ENCODE measurements around the gene NUP210. TPM values are rescaled to one million over a fixed set of nuclear protein-coding genes. Genes with fewer than 3 reads are reported as not detected.
A peak's percentile ranks its signal among the peaks of the same experiment; 100 is the strongest.

The NUP210 gene
- total RNA-seq, 1 experiment from 2014 or later: 40.1 TPM

DNA sequence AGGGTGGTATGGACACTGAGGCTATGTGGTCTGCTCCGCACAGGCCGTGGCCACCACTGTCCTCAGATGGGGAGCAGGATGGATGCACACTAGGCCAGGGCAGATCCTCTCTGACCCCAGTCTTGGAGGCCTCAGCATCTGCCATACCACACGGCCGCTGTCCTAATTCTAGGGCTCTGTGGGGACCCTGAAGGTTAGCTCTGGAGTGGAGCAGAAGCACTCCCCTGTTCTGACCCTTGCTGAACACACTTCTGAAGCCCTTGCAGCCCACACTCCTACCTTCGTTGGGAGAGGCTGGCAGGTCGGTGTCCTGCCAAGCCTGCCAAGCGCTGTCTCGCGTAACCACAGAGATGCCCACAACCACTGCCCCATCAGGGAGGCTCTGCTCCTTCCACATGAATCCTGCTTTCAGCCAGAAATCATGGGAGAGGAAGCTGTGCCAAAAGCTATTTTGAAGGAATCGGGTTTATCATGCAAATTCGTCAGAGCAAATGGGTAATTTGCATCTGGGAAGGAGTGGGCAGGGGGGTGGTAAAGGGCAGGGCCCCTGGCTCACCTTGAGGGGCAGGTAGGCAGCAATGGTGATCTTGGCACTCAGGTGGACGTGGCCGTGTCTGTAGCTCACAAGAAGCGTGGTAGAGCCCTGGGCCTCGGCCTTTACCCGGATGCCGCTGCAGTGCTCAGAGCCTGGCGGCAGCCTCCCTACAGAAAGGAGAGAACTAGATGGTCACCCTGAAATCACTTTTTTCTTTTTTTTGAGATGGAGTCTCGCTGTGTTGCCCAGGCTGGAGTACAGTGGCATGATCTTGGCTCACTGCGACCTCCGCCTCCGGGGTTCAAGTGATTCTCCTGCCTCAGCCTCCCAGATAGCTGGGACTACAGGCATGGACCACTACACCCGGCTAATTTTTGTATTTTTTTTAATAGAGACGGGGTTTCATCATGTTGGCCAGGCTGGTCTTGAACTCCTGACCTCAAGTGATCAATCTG, 54.4 kb downstream of the NUP210 start:
- H3K36me3 ChIP-seq (replicated peaks; ENCODE audit: control insufficient read depth, insufficient read depth, low read length): peaks cover 22% of the 10 kb centered on the region
- no peaks in the 10 kb centered on the region for H3K27me3 ChIP-seq (ENCODE audit: control insufficient read depth, insufficient read depth, low read length)
- peak; percentile 79 for DNase-seq
- H3K4me3 ChIP-seq (ENCODE audit: insufficient read depth, low read depth, low read length): no peak overlapping the region

DNA sequence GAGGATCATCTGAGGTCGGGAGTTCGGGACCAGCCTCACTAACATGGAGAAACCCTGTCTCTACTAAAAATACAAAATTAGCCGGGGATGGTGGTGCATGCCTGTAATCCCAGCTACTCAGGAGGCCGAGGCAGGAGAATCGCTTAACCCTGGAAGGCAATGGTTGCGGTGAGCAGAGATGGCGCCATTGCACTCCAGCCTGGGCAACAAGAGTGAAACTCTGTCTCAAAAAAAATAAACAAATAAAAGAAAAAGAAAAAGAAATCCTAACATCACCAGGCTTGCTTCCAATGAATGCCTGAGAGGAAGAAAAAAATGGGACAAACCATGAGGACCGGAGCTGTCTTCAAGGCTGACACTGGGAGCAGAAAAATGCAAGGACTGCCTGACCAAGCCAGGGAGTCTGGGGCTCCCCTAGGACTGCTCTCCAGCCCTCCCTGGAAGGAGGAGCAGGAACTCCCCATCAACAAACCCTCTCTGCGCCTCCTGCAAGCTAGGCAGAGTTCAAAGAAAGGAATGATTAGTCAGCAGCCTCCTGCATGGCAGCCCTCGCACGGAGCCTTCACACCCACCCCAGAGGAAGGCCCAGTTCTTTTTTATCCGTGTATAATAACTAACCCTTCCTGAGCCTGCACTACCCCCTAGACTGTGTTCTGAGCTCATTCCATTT, 55.4 kb downstream of the NUP210 start:
- H3K36me3 ChIP-seq (replicated peaks; ENCODE audit: control insufficient read depth, insufficient read depth, low read length): peaks cover 22% of the 10 kb centered on the region
- H3K4me3 ChIP-seq (ENCODE audit: insufficient read depth, low read depth, low read length): no peak overlapping the region
- DNase-seq: peak; percentile 60
- H3K27me3 ChIP-seq (ENCODE audit: control insufficient read depth, insufficient read depth, low read length): no peaks in the 10 kb centered on the region

DNA sequence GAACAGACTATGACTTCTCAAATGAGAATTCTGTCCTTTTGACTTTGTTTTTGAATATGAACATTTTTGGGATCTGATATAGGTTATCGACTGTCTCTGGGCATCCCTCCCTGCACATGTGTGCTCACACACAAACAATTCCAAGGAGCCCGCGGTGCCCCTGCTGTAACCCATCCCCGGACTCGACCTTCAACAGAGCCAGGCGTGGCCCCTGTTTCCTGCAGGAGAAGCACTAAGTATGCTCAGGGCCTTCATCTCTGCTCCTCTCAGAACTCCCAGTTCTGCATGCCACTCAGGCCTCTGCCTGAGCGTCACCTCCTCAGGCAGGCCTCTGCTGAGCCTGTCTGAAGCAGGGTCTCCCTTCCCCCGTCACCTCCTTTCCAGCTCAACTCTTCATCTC, 57.6 kb downstream of the NUP210 start:
- Histone ChIP-seq H3K36me3 (replicated peaks; ENCODE audit: control insufficient read depth, insufficient read depth, low read length) (peaks cover 28% of the 10 kb centered on the region), H3K4me3 (ENCODE audit: insufficient read depth, low read depth, low read length) (no peak overlapping the region), H3K27me3 (ENCODE audit: control insufficient read depth, insufficient read depth, low read length) (no peaks in the 10 kb centered on the region)
- no peak for DNase-seq

DNA sequence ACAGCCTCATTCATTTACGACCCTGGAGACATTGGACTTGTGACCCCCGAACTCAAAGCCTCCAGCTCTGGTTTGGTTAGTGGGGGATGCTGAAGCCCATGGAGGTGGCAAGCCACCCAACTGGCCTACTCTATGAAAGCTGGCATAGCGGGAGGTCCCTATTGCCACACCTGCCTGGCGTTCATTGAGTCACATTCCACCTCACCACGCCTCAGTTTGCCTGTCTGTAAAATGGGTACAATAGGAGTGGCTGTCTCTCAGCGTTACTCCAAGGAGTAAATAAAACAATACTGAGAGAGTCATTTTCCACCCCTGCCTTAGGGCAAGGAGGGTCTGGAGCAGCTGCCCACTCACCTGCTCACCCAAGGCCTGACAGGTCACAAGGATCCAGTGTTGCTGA, 60.2 kb downstream of the NUP210 start:
- no peak overlapping the region for H3K4me3 ChIP-seq (ENCODE audit: insufficient read depth, low read depth, low read length)
- H3K36me3 ChIP-seq (replicated peaks; ENCODE audit: control insufficient read depth, insufficient read depth, low read length): peaks cover 35% of the 10 kb centered on the region
- H3K27me3 ChIP-seq (ENCODE audit: control insufficient read depth, insufficient read depth, low read length): no peaks in the 10 kb centered on the region
- no peak for DNase-seq

DNA sequence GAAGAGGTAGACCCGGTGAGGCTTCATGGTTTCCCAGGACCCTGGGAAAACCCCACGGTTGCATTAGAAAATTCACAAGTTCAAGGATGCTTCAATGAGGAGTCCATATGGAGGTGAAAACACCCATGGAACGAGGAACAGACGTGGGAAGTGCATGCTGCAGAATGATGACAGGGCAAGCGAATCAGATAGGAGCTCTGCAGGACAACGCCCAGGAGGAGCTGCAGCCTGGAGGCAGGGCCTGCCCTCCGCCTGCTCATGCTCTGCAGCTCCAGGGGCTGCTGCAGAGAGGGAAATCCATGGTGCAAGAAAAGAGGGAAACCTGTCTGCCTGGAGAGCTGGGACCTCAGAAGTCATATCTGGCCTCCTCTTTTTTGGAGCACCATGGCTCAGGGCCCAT, 61.5 kb downstream of the NUP210 start:
- H3K36me3 ChIP-seq (replicated peaks; ENCODE audit: control insufficient read depth, insufficient read depth, low read length): peaks cover 32% of the 10 kb centered on the region
- H3K4me3 ChIP-seq (ENCODE audit: insufficient read depth, low read depth, low read length): no peak overlapping the region
- no peak for DNase-seq
- no peaks in the 10 kb centered on the region for H3K27me3 ChIP-seq (ENCODE audit: control insufficient read depth, insufficient read depth, low read length)

DNA sequence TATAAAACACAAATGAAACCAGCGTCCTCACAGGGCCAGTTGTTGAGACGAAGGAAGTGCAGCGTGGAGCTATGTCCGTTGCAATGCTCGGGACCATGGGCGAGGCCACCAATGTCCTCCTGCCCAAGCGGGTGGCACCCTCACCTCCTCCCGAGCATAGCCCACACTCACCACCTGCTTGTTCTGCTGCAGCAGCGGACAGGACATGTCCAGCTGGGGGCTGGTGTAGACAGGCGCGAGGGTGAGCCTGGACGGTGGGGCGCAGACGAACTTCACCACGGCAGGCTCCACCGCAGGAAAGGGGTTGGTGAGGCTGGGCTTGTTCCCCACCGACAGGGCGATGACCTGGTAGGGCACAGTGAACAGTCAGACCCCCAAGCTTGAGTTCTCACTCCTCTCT, 62.1 kb downstream of the NUP210 start:
- H3K36me3 ChIP-seq (replicated peaks; ENCODE audit: control insufficient read depth, insufficient read depth, low read length): peaks cover 32% of the 10 kb centered on the region
- no peaks in the 10 kb centered on the region for H3K27me3 ChIP-seq (ENCODE audit: control insufficient read depth, insufficient read depth, low read length)
- DNase-seq: no peak
- no peak overlapping the region for H3K4me3 ChIP-seq (ENCODE audit: insufficient read depth, low read depth, low read length)

DNA sequence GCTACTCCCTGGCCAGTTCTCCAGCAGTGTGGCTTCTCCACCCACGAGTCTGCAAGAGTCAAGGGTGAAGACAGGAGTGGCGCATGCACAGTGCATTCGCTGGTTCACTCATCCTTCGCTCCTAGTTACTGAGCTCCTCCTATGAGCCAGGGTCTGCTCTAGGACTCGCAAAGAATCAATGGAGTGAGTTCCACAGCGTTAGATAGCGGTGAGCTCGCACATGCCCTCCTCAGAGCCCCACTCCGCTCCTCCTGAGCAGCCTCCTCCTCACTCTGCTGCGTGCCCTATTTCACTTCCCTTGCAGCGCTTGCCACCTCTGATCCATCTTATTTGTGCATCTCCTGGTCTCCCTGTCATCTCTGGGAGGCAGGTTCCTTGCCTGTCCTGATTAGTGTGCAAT, 63.0 kb downstream of the NUP210 start:
- Histone ChIP-seq H3K36me3 (replicated peaks; ENCODE audit: control insufficient read depth, insufficient read depth, low read length) (peaks cover 37% of the 10 kb centered on the region), H3K4me3 (ENCODE audit: insufficient read depth, low read depth, low read length) (no peak overlapping the region), H3K27me3 (ENCODE audit: control insufficient read depth, insufficient read depth, low read length) (no peaks in the 10 kb centered on the region)
- DNase-seq: no peak

DNA sequence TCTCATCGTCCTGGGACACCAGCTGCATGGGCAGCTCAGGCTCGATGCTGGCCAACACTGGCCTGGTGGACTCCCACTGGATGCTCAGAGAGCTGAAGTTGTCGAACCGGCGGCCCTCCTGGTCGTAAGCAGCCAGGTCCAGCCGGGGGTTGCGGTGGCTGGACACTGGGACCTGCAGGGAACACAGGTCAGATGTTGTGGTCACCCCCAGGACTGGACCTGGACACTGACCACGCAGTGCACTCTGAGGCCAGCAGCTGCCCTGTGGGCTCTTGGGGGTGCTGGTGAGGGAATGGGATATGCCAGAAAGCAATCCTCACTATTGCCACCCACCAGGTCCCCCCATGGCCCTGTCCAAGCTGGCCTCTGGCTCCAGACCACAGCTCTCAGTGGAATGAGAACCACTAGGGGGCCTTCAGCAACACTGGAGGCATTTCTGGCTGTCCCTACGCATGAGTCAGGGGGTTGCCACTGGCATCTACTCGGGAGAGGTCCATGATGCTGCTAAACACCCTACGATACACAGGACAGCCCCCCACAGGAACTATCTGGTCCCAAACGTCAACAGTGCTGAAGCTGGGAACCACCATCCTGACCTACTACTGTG, 66.1 kb downstream of the NUP210 start:
- peak; percentile 66 for DNase-seq
- Histone ChIP-seq H3K27me3 (ENCODE audit: control insufficient read depth, insufficient read depth, low read length) (no peaks in the 10 kb centered on the region), H3K4me3 (ENCODE audit: insufficient read depth, low read depth, low read length) (no peak overlapping the region), H3K36me3 (replicated peaks; ENCODE audit: control insufficient read depth, insufficient read depth, low read length) (peaks cover 33% of the 10 kb centered on the region)

DNA sequence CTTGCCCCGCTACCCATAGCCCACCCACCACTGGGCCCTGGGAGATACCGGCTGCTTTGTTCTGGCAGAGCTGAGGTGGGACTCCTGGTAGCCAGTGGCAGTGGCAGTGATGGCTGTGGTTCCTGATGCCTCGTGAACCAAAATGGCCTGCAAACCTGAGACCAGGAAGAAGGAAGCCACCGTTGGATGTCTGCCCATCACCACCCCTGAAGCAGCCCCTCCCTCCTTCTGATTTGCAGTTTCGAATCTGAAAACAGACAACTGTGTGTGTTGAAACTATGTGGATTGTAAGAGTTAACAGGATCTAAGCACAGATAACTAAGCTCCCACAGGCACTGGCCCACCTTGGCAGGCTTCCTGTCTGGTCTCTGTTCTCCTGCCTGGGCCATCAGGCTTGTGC, 66.6 kb downstream of the NUP210 start:
- no peak for DNase-seq
- Histone ChIP-seq H3K4me3 (ENCODE audit: insufficient read depth, low read depth, low read length) (no peak overlapping the region), H3K36me3 (replicated peaks; ENCODE audit: control insufficient read depth, insufficient read depth, low read length) (peaks cover 33% of the 10 kb centered on the region), H3K27me3 (ENCODE audit: control insufficient read depth, insufficient read depth, low read length) (no peaks in the 10 kb centered on the region)

DNA sequence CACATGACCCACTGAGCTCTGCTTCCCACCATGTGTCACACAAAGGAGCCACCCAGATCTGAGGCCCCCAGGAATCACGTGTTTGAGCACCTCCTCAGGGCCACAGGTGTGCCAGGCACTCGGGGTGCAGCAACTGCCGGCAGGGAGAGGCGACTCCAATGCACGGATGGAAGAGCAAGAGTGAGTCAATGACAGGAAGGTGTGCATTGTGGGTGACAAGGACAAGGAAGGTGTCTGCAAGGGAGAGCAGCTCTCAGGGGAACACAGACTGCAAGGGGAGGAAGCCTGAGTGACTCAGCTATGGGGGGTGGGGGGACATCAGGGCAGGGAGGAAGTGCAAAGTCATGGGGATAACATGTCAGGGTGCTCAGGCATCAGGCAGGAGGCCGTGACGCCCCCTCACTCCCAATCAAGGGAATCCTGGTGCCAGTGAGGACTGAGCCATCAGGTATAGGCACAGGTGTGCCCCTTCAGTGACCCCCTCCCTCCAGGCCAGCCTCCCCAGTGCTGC, 67.4 kb downstream of the NUP210 start:
- Histone ChIP-seq H3K4me3 (ENCODE audit: insufficient read depth, low read depth, low read length) (no peak overlapping the region), H3K27me3 (ENCODE audit: control insufficient read depth, insufficient read depth, low read length) (no peaks in the 10 kb centered on the region), H3K36me3 (replicated peaks; ENCODE audit: control insufficient read depth, insufficient read depth, low read length) (peaks cover 27% of the 10 kb centered on the region)
- no peak for DNase-seq

DNA sequence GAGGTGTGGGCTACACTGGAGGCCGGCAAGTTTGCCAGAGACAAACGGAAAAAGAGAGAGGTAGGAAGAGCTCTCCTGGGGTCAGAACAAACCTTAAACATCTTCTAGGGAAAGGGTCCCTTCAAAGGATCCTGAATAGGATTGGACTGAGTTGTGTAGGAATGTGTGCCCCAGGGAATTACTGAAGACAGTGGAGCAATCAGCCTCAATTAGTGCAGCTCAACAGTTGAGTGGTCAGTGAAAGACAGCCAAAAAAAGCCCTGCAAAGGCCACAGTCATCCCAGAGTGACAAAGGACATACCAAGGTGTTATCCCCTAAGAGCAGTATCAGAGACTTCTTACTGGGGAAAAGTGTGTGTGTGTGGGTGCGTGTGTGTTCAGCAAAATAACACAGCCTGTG, 70.3 kb downstream of the NUP210 start:
- H3K27me3 ChIP-seq (ENCODE audit: control insufficient read depth, insufficient read depth, low read length): no peaks in the 10 kb centered on the region
- no peak for DNase-seq
- peaks cover 20% of the 10 kb centered on the region for H3K36me3 ChIP-seq (replicated peaks; ENCODE audit: control insufficient read depth, insufficient read depth, low read length)
- H3K4me3 ChIP-seq (ENCODE audit: insufficient read depth, low read depth, low read length): no peak overlapping the region

DNA sequence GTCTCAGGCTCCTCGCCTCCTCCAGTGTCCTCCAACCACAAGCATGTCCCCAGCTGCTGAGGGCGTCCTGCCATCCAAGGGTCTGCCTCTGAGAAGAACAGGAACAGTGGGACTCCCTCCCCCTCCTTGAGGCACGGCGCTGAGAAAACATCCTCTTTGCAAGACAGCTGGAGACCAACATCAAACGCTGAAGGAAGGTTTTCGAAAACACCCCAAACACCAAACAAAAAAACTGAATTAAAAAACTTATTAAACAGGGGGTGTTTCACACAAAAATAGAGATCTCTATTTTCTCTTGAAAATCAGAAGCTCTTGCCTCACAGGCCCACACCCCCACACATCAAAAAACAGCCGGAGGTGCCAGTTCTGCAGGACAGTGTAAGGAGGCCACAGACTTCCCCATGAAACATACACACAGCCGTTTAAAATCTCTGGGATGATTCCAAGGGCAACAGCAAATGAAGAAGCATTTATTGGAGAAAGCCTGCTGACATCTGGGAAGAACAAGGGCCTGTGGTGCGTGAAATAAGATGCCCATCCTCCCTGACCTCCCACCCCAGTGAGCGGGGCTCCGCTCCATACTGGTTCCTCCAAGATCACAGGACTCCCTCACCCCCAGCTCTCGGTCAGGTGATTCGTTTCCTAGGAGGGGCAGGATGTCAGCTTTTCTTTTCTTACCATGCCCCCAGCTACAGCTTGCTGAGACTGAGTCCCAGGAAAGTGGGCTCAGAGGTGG, 71.3 kb downstream of the NUP210 start:
- no peak overlapping the region for H3K4me3 ChIP-seq (ENCODE audit: insufficient read depth, low read depth, low read length)
- peak; percentile 86 for DNase-seq
- H3K27me3 ChIP-seq (ENCODE audit: control insufficient read depth, insufficient read depth, low read length): no peaks in the 10 kb centered on the region
- H3K36me3 ChIP-seq (replicated peaks; ENCODE audit: control insufficient read depth, insufficient read depth, low read length): peaks cover 20% of the 10 kb centered on the region

DNA sequence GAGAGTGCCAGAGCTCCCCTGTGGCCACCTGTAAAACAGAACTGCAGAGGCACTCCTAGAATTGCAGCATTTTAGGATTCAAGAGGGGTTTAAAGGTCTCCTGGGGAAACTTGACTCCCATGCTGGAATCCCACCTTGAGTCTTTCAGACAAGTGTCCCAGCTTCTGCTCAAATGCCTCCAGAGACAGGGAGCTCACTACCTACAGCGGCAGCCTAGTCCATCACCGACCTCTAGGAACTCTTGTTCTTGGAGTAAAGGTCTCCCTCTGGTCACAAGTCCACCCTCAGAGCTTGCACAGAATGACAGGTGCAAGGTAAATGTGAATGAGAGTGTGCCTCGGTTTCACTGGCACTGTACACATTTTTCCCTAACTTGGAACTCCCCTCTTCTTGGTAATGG, 72.0 kb downstream of the NUP210 start:
- H3K36me3 ChIP-seq (replicated peaks; ENCODE audit: control insufficient read depth, insufficient read depth, low read length): peaks cover 15% of the 10 kb centered on the region
- no peaks in the 10 kb centered on the region for H3K27me3 ChIP-seq (ENCODE audit: control insufficient read depth, insufficient read depth, low read length)
- no peak for DNase-seq
- H3K4me3 ChIP-seq (ENCODE audit: insufficient read depth, low read depth, low read length): no peak overlapping the region

DNA sequence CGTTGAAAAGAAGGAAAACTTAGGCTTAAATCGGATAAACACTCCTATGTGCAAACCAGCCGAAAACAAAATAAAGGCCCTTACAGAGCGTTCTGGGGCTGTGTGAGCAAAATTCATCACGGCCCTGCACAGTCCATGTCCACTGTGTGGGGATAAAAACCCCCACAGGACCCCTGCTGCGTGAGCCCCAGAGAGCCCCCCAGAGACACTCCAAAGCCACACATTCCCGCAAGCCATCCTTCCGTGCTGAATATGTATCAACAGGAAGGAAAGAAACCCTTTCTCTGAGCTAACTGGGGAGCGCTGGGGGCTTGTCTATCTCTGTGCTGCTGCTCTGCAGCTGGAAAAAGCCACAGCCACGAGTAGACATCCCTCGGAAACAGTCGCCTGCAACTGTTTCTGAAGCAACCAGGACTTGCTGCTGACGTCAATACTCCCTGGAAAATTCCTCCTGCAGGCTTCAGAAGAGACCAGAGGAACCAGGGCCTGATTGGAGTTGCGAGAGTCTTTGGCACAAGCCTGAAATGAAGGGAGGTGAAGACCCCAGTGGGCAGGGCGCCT, 72.7 kb downstream of the NUP210 start:
- no peaks in the 10 kb centered on the region for H3K27me3 ChIP-seq (ENCODE audit: control insufficient read depth, insufficient read depth, low read length)
- no peak overlapping the region for H3K4me3 ChIP-seq (ENCODE audit: insufficient read depth, low read depth, low read length)
- H3K36me3 ChIP-seq (replicated peaks; ENCODE audit: control insufficient read depth, insufficient read depth, low read length): peaks cover 14% of the 10 kb centered on the region
- DNase-seq: peak; percentile 79
